ENCODE data around the gene MDM2.

DNA sequence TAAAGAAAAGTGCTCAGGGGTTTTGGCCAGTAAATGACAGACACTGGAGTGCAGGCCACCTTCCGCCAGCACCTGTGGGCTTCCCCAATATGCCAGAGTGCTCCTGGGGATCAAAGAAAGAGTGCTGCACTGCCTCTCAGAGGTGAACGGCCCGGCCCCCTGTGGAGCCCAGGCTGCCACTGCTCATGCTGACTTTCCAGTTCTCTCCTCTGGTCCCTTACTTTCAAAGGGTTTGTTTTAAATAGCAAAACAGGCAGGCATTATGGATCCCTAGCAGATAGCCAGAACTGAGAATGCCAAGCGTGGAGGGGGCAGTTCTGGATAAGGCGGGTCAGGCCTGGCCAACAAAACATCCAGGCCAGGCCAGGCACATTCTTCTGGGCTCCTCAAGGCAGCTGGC lies 59.6 kb downstream of the MDM2 start:
- TF ChIP-seq POLR2A (IDR thresholded peaks at IDR 0.05; ENCODE audit: low read length) = no peak
- TF ChIP-seq GATA1 (IDR thresholded peaks at IDR 0.05; ENCODE audit: low read depth, low read length) = no peak

Measured in erythroblast (primary cell).